Measurements from ENCODE around the gene SIRT2. TPM values are rescaled to one million over a fixed set of nuclear protein-coding genes. Genes with fewer than 3 reads are reported as not detected.
A peak's percentile ranks its signal among the peaks of the same experiment; 100 is the strongest.

Gene SIRT2
- total and polyA plus RNA-seq, 2 of the 8 experiments (the other 6 are each of a cell fraction or from before 2014, with no cell fraction given): 6.5 to 10.0 TPM

- Histone ChIP-seq H2BK120ac (replicated peaks; ENCODE audit: low read depth, low read length) (no peak overlapping the region), H3K23ac (ENCODE audit: insufficient read length) (no peak overlapping the region), H3K23me2 (ENCODE audit: low read depth, low read length) (peaks cover 13% of the 10 kb centered on the region; the same call in 1 of the 2 replicates), H3K4me3 (ENCODE audit: extremely low read depth in 1 of 4, insufficient read depth in 2 of 4, low read depth in 3 of 4, low read length in 4 of 4) (peak overlapping the region; percentile 74 to 90 (median 84); a peak in 6 of 8 replicates), H4K91ac (replicated peaks; ENCODE audit: insufficient read length, low read length) (no peak overlapping the region), H3K14ac (ENCODE audit: insufficient read length) (no peak overlapping the region), H3K9ac (replicated peaks in 1 of 4; ENCODE audit: extremely low read depth in 1 of 4, low read depth in 3 of 4, low read length in 3 of 4) (peak overlapping the region in 1 of 4 experiments; percentile 83; a peak in 1 of 7 replicates), H2BK15ac (ENCODE audit: low read length) (no peak overlapping the region), H2AK5ac (ENCODE audit: low read depth, low read length) (no peak overlapping the region), H2AFZ (ENCODE audit: low read length) (no peak overlapping the region), H4K5ac (ENCODE audit: insufficient read length, low read depth, low read length) (no peak overlapping the region), H2BK5ac (ENCODE audit: low read depth, low read length) (no peak overlapping the region), H3K27ac (ENCODE audit: low read depth, low read length) (no peak overlapping the region), H3K79me2 (ENCODE audit: control insufficient read depth in 1 of 2, insufficient read depth in 2 of 2, low read length in 2 of 2) (peaks cover 0 to 16% of the 10 kb centered on the region in 2 experiments; a peak in 2 of 4 replicates), H3K4ac (replicated peaks; ENCODE audit: insufficient read length, low read depth, low read length) (no peak overlapping the region), H2BK20ac (ENCODE audit: low read length) (no peak overlapping the region), H3K9me3 (ENCODE audit: insufficient read depth in 2 of 2, low read depth in 1 of 2, low read length in 1 of 2) (0 out of 4 replicates have a peak, but pooled peaks cover 0 to 2% of the 10 kb centered on the region in 2 experiments), H3K4me2 (ENCODE audit: insufficient read depth in 1 of 2, low read depth in 2 of 2, low read length in 2 of 2) (peak overlapping the region; percentile 84 to 94), H3K18ac (ENCODE audit: extremely low read depth, low read length) (no peak overlapping the region), H3K56ac (replicated peaks; ENCODE audit: insufficient read length, low read depth, low read length) (no peak overlapping the region), H3K36me3 (ENCODE audit: control insufficient read depth in 2 of 4, insufficient read depth in 4 of 4, low read length in 3 of 4) (peaks cover 0 to 8% (median 1%) of the 10 kb centered on the region in 4 experiments; a peak in 2 of 8 replicates), H3K27me3 (replicated peaks in 1 of 4; ENCODE audit: control insufficient read depth in 3 of 4, extremely low read depth in 1 of 4, insufficient read depth in 3 of 4, low read length in 3 of 4) (peaks cover 0 to 9% (median 4%) of the 10 kb centered on the region in 4 experiments; a peak in 3 of 7 replicates), H3K4me1 (replicated peaks in 1 of 4; ENCODE audit: control insufficient read depth in 3 of 4, insufficient read depth in 4 of 4, low read length in 3 of 4) (peaks cover 0 to 9% (median 3%) of the 10 kb centered on the region in 4 experiments; a peak in 4 of 7 replicates), H4K20me1 (replicated peaks in 1 of 2; ENCODE audit: control insufficient read depth in 1 of 2, insufficient read depth in 2 of 2, low read length in 2 of 2) (peaks cover 0 to 3% of the 10 kb centered on the region in 2 experiments), H2BK12ac (ENCODE audit: low read depth, low read length) (no peak overlapping the region), H4K8ac (ENCODE audit: extremely low read depth, insufficient read depth, low read length) (no peak overlapping the region), H3K79me1 (ENCODE audit: low read depth, low read length) (no peaks in the 10 kb centered on the region; the same call in 1 of the 2 replicates)
- WGBS, 2 experiments (ENCODE audit: extremely low coverage in 1 of 2, insufficient coverage in 1 of 2, insufficient read length in 1 of 2, insufficient replicate concordance in 2 of 2, low coverage in 1 of 2, low lambda C conversion rate in 2 of 2, missing lambda C conversion rate in 1 of 2): 78% methylated on average over 3 of the region's 3 CpGs; no CpG with 5 or more reads in 1 of the 2 experiments
- ChIA-PET POLR2A (ENCODE audit: partially characterized antibody) (interaction anchor here (0.5 to 2.5 kb wide), 21 partner anchors 9 to 266 kb away, joined by 3 to 11 read pairs (median 4); partner anchors contain the start of genes CCER2, ECH1, FBXO17 and MRPS12), CTCF (ENCODE audit: partially characterized antibody) (interaction anchor here (0.6 to 2.3 kb wide), 12 partner anchors 9 to 1599 kb away, joined by 3 to 11 read pairs (median 3); partner anchors contain the start of genes MRPS12 and SARS2)
- DNase-seq (ENCODE audit: low read depth in 1 of 2, low spot score in 2 of 2): no peak
- no peak for FAIRE-seq
- no peak for TF ChIP-seq RBBP5 (IDR thresholded peaks at IDR 0.05; ENCODE audit: borderline replicate concordance, low read depth, low read length)
- no peak for TF ChIP-seq CHD2 (IDR thresholded peaks at IDR 0.05; ENCODE audit: low read length)
- TF ChIP-seq PHF8 (conservative IDR thresholded peaks at IDR 0.05; ENCODE audit: low read depth, low read length): no peak
- no peak for TF ChIP-seq ATF2 (IDR thresholded peaks at IDR 0.05; ENCODE audit: low read length)
- TF ChIP-seq TBP (IDR thresholded peaks at IDR 0.05; ENCODE audit: low read depth, low read length): no peak
Observed at GRCh38 chr19:38900743-38901190, 1.3 kb upstream of the SIRT2 start.

Data from H1 (cell line).